ENCODE results near the gene AMBRA1. TPM values are rescaled to one million over a fixed set of nuclear protein-coding genes. Genes with fewer than 3 reads are reported as not detected.

AMBRA1 gene
- total RNA-seq, 4 donors from 2014 or later, result 43.4 to 48.9 (median 46.3) TPM

DNA sequence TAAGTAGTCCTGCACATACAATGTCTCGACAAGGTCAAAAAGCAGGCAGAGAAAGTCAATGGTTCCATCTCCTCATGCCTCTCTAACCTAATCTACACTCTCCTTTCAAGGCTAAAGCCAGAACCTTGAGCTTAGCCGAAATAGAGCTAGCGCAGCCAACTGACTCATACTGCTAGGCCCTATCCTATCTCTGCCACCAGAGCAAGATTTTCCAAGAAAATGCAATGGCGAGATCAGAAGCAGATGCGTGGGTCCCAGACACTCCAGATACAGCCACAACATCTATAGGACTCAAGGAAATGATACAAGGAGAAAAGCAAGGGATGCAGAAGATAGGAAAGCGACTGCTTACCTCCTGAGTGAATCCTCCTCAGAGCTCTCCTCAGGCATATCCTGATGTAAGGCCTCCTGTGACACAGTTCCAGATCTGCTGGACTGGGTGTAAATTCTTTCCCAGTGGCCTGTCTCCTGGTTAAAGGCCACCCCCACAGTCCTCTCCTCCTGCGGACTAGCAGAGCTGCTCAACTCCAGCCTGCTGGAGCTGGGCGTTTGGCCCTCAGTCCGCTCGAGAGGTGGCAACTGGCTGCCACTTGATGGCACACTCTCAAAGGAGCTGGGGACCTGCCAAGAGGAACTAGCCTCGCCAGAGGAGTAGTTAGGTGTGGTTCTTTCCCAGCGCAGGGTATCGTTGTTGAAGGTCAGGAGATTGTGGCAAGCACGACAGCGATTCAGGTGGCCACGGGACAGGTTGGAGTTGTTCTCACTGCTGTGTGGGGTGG lies 52.0 kb downstream of the AMBRA1 start:
- peak; percentile 88 for DNase-seq
- Histone ChIP-seq H3K9me3 (no peaks in the 10 kb centered on the region), H3K36me3 (peaks cover 0 to 37% (median 10%) of the 10 kb centered on the region in 4 donors), H3K4me3 (no peak overlapping the region), H3K27ac (peak overlapping the region; percentile 49 to 73 (median 62)), H3K27me3 (no peaks in the 10 kb centered on the region), H3K4me1 (peaks cover 0 to 21% (median 9%) of the 10 kb centered on the region in 4 donors)
- intact Hi-C loops (cut with DNase I; ENCODE audit: low total_unique reads) (no loop called here), in situ Hi-C loops (cut with MboI; ENCODE audit: low pct_ligation_motif_present in 1 of 4, low pct_unique_long_range_greater_than_20kb in 1 of 4, low sequenced_read_pairs in 3 of 4) (loop anchor here in 3 of 4 donors (25.0 kb wide), 3 partner anchors 129 to 304 kb away; partner anchors contain the start of genes CHRM4 (in 2 of the 3) and MDK (in 2 of the 3))
- 59 to 78% methylated on average over 3 to 16 of the region's 16 CpGs for WGBS, 2 donors (ENCODE audit: low coverage in 1 of 2)
- TF ChIP-seq, protein P1, sequence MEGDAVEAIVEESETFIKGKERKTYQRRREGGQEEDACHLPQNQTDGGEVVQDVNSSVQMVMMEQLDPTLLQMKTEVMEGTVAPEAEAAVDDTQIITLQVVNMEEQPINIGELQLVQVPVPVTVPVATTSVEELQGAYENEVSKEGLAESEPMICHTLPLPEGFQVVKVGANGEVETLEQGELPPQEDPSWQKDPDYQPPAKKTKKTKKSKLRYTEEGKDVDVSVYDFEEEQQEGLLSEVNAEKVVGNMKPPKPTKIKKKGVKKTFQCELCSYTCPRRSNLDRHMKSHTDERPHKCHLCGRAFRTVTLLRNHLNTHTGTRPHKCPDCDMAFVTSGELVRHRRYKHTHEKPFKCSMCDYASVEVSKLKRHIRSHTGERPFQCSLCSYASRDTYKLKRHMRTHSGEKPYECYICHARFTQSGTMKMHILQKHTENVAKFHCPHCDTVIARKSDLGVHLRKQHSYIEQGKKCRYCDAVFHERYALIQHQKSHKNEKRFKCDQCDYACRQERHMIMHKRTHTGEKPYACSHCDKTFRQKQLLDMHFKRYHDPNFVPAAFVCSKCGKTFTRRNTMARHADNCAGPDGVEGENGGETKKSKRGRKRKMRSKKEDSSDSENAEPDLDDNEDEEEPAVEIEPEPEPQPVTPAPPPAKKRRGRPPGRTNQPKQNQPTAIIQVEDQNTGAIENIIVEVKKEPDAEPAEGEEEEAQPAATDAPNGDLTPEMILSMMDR (IDR thresholded peaks at IDR 0.05), result peak in 4 of 5 experiments; percentile 24 to 60 (median 32)
- peak in 1 of 3 donors; percentile 56 for TF ChIP-seq POLR2AphosphoS5 (IDR thresholded peaks at IDR 0.05)
- TF ChIP-seq EP300 (IDR thresholded peaks at IDR 0.05; ENCODE audit: low read depth), result no peak

DNA sequence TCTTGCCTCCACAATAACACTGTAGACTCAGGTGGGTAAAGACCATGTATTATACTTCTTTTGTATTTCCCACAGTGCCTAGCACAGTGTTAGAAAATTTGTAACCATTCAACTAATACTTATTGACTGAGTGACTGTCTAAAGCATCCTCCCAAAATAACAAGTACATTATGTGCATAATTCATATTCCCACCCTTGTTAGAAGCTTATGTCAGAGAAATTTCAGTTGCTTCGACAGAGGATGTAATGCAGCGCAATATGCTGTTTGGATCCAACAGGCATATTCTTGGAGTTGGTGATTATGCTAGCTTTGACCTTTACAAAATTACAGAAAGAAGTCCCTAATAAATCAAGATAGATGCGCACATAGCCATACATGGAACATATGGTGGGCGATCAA lies 53.0 kb downstream of the AMBRA1 start:
- 94 to 100% methylated on average over 4 of the region's 4 CpGs for WGBS, 2 donors (ENCODE audit: low coverage in 1 of 2)
- intact Hi-C loops (cut with DNase I; ENCODE audit: low total_unique reads), result no loop called here
- Histone ChIP-seq H3K27ac (no peak overlapping the region), H3K36me3 (peaks cover 0 to 29% (median 8%) of the 10 kb centered on the region in 4 donors), H3K4me1 (peaks cover 0 to 21% (median 9%) of the 10 kb centered on the region in 4 donors), H3K9me3 (no peaks in the 10 kb centered on the region), H3K4me3 (no peak overlapping the region), H3K27me3 (no peaks in the 10 kb centered on the region)
- in situ Hi-C loops (cut with MboI; ENCODE audit: low pct_ligation_motif_present in 1 of 4, low pct_unique_long_range_greater_than_20kb in 1 of 4, low sequenced_read_pairs in 3 of 4), result loop anchor here in 3 of 4 donors (25.0 kb wide), 3 partner anchors 129 to 304 kb away; partner anchors contain the start of genes CHRM4 (in 2 of the 3) and MDK (in 2 of the 3)
- TF ChIP-seq POLR2AphosphoS5 (IDR thresholded peaks at IDR 0.05) (no peak), POLR2A (IDR thresholded peaks at IDR 0.05) (no peak), EP300 (IDR thresholded peaks at IDR 0.05; ENCODE audit: low read depth) (no peak)
- TF ChIP-seq, protein P1 (IDR thresholded peaks at IDR 0.05), result no peak
- DNase-seq, result no peak

DNA sequence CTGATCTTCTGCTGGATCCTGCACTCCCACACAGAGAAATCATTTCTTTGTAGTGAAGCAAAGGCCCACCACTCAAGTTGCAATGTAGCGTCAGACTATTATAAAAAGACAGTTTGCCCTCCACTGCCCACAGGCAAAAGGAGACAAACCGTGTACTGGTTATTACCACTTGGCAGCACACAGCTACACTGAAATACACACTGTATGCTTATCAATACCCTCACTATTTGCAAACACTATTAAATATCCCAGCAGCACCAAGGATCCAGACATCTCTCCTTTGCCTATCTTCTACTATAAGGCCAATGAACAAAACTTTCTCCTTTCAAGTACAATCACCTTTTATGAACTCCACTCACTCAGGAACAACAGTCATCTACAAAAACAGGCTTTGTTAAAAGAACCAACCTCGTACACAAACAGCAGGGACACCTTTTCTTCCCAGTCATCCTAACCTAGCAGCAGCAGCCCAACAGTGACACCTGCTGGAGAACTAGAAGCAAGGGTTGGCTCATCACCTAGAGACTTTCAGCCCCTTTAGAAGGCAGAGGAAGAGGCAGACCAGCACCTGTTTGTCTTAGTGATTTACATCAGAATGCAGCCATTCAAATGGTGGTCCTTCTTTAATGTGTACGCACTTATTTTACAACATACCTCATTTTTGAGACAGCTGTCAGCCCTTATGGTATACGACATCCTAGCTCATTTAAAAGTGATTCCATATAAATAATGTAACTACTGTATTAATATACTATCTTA lies 56.1 kb downstream of the AMBRA1 start:
- Histone ChIP-seq H3K4me1 (peaks cover 0 to 30% (median 9%) of the 10 kb centered on the region in 4 donors), H3K27me3 (no peaks in the 10 kb centered on the region), H3K4me3 (no peak overlapping the region), H3K27ac (no peak overlapping the region), H3K36me3 (peaks cover 0 to 22% (median 2%) of the 10 kb centered on the region in 4 donors), H3K9me3 (no peaks in the 10 kb centered on the region)
- 61 to 62% methylated on average over 4 to 5 of the region's 5 CpGs for WGBS, 2 donors (ENCODE audit: low coverage in 1 of 2)
- intact Hi-C loops (cut with DNase I; ENCODE audit: low total_unique reads) (loop anchor here (10.0 kb wide), 1 partner anchor 143 kb away; the partner anchor contains the start of gene CHRM4), in situ Hi-C loops (cut with MboI; ENCODE audit: low pct_ligation_motif_present in 1 of 4, low pct_unique_long_range_greater_than_20kb in 1 of 4, low sequenced_read_pairs in 3 of 4) (loop anchor here (10.0 to 25.0 kb wide), 4 partner anchors 125 to 300 kb away; partner anchors contain the start of genes CHRM4 (in 3 of the 4) and MDK (in 2 of the 4))
- peak; percentile 68 for DNase-seq
- TF ChIP-seq EP300 (IDR thresholded peaks at IDR 0.05; ENCODE audit: low read depth), result no peak
- TF ChIP-seq, protein P1 (IDR thresholded peaks at IDR 0.05), result peak; percentile 78 to 89 (median 83)

Data from transverse colon (tissue), 4 donors.